Activated CD8-positive, alpha-beta memory T cell treated with anti-CD3 and anti-CD28 coated beads, Interleukin-2, amount 50 U/mL, for 24 hours (primary cell): ENCODE measurements around the gene FAM171A1.

ENCODE experiments used
- DNase-seq: peaks from one replicate; pipeline ENCODE4 v3.0.0-alpha.2; 2020; ENCODE audit errors: extremely low read depth

Gene FAM171A1

GRCh38 chr10:15244635-15245197 is 126.4 kb downstream of the FAM171A1 start:
- DNase-seq, result no peak

- no peak for DNase-seq
Observed at GRCh38 chr10:15242261-15242840, 128.7 kb downstream of the FAM171A1 start.

- DNase-seq, result no peak
Observed at GRCh38 chr10:15241306-15241705, 129.8 kb downstream of the FAM171A1 start.

DNA sequence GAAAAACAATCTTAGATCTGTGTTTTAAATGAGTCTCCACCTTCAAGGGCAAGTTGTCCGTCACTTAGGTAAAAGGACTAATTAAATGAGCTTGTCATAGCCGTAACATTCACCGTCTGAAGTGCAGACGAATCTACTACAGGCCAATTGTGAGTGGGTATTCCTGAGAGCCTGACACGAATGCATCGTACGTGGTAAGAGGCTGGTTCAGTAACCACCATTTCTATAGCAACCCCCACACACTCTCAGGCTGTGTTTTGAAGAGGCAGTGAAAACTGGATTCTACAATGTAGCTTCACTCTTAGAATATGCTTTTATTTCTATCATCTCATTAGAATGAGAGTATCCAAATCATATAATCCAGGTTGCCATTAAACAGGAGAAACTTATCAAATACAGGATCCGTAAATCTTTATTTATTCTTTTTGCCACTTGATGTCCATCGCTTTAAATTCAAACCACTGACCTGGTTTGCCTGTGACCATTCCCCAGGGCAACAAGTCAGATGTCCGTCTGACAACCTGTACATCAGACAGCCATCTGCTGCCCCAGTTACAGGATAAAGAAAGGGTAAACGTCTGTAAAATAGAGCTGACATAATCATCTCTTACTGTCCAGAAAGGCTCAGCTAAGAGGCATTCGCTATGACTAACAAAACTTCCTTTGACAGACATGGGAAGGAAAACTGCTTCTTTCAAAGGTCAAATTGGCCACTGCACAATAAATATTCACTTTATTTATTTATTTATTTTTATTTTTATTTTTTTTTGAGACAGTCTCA is 132.3 kb downstream of the FAM171A1 start:
- DNase-seq, result no peak

DNA sequence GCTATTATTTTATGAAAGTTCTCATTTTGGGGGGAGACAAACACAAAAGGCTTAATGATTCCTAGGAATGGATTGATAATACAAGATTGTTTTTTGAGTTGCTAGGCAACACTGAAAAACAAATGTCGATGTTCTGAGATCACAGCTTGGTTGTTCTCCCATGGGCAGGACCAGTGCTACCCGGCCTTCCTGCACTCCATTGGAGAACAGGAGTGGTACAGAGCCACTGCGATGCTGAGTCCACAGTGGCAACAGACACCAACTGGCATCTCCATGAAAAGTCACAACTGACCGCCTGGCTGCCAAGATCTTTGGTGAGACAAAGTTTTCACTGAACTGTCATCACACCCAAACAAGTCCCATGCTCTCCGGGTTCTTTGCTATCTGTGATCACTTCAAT is 133.7 kb downstream of the FAM171A1 start:
- no peak for DNase-seq

DNA sequence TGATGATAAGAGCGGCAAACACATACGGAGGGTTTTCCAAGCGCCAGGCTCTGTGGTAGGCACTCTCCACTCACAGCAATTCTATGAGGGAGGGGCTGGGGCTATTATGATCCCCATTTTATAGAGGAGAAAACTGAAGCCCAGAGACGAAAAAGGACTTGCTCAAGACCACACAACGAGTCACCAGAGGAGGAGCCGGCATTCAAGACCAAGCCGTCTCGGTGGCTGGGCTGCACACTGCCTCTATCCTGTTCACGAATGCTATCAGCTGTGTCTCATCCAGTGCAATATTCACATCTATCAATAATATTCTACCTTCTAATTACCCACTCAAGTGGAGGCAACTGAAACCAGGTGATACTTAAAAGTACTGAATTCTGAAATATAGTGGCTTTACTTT is 134.7 kb downstream of the FAM171A1 start:
- no peak for DNase-seq

- no peak for DNase-seq
Observed at GRCh38 chr10:15232279-15232678, 138.8 kb downstream of the FAM171A1 start.

DNA sequence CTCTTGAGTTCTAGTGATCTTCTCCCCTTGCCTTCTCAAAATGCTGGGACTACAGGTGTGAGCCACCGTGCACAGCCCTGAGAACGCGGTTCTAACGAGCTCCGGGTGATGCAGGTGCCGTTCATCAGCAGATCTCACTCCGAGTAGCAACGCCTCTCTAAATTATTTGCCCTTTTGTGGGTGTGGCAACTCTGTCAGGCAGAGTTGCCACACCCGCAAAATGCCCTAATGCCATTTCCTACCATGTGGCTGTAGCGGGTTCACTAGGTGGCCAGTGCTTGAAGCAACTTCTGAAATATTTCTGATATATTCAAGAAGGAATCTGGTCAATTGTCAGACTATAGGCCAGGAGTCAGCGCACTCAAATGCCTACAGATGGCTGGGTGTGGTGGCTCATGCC is 139.7 kb downstream of the FAM171A1 start:
- no peak for DNase-seq

GRCh38 chr10:15230257-15230656 is 140.8 kb downstream of the FAM171A1 start:
- DNase-seq, result no peak

- no peak for DNase-seq
Observed at GRCh38 chr10:15229268-15229667, 141.8 kb downstream of the FAM171A1 start.

DNA sequence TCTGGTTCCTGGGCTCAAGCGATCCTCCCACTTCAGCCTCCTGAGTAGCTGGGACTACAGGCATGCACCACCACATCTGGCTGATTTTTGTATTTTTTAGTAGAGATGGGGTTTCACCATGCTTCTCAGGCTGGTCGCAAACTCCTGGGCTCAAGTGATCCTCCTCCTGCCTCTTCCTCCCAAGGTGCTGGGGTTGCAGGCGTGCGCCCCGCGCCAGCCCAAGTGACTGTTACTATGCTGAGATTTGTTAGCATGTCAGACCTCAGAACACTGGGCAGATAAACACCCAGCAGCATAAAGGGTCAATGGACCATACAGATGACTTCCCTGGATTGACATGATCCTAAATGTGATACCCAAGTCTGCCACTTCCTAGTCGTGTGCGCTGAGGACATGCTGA is 142.7 kb downstream of the FAM171A1 start:
- DNase-seq, result no peak

GRCh38 chr10:15227611-15228372 is 143.3 kb downstream of the FAM171A1 start:
- no peak for DNase-seq

DNA sequence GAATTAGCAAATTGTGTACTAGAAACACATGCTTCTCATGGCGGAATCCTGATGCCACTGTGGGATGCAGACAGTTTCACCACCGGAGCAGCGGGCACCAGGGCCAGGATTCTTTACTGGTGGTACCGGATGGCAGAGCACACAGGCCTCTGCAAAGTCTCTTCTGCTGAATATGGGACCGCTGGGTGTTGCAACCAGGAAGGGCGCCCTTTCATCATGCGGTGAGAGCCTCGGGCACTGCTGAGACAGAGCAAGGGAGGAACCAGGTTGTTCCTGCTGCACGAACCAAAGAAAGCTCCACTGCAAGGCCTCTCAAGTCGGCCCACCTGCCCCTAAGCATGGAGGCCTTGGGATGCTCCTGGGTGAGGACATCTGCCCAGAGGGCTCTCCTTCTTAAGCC is 145.6 kb downstream of the FAM171A1 start:
- DNase-seq, result no peak

GRCh38 chr10:15224948-15225347 is 146.1 kb downstream of the FAM171A1 start:
- no peak for DNase-seq

GRCh38 chr10:15223174-15223573 is 147.9 kb downstream of the FAM171A1 start:
- no peak for DNase-seq

- DNase-seq, result no peak
Observed at GRCh38 chr10:15222511-15222910, 148.6 kb downstream of the FAM171A1 start.

DNA sequence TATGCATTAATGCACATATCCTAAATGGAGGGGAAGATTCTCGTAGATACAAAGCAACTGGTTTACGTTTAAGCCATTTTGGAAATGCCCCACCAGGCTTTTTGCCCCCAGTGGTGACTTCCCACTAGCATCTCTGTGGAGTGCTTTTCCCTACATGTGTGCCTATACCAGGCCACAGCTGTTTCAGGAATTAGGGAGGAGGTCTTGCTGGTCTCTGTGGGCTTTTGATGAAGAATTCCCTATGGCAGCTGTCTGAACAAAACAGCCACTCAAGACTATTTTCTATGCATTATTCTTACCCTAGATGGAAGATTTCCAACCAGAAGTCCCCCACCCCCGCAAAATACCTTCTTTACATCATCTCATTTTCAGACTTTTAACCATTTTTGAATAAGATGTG is 150.6 kb downstream of the FAM171A1 start:
- no peak for DNase-seq

DNA sequence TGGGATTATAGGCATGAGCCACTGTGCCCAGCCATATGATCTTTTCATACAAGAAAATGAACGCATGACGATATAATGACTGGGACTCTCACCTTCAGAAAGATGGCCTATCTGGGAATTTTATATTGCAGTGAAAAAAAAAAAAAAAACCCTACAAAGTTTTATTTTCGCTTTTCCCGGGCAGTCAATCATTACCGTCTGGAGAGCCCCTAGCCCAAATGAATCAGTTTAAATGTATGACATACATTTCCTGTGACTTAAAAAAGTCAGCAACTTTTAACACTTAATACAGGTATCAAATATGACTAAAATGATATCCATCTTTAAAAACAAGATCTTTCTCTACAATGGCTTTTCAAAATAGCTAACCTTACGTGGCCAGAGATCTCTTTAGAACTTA is 154.4 kb downstream of the FAM171A1 start:
- DNase-seq, result no peak

DNA sequence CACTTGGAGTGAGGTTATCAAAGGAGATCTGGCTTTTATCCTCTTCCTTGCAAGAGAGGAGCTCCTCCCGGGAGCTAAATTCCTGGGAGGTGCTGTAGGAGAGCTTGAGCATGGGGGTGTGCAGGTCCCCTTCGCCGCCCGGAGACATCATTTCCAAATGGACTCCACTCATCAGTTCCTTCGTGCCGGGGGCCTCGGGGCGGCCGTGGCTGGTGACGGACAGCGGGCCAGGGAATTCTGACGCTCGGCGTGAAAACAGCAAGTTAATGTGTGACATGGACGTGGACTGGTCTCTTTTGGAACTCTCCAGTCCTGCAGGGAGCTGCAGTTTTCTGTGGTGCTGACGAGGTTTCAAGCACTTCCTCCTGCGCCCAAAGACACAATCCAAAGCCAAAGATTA is 156.9 kb downstream of the FAM171A1 start:
- no peak for DNase-seq

GRCh38 chr10:15213461-15213861 is 157.6 kb downstream of the FAM171A1 start:
- DNase-seq, result no peak

- DNase-seq, result no peak
Observed at GRCh38 chr10:15211464-15211979, 159.6 kb downstream of the FAM171A1 start.

DNA sequence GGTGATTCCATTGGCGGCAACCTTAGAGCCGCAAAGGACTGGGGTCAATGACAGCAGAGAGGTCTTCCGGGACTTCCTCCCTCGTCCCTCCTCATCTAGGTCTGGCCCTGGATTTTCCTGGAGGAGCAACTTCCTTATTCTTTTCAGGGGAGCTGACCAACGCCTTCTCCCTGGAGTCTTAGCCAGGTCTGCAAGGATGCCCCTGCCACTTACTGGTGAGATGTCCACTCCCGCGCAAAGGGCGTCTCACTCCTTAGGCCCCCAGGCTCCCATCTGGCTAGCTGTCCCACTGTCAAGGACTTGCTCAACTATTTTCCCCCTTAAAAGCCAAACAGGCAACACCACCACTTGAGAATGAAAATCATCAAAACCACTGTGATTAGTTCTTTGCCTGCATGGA is 160.6 kb downstream of the FAM171A1 start:
- no peak for DNase-seq
